Peyer's patch (tissue), 4 donors: ENCODE results near the gene TSPAN31. TPM values are rescaled to one million over a fixed set of nuclear protein-coding genes. Genes with fewer than 3 reads are reported as not detected.
A peak's percentile ranks its signal among the peaks of the same experiment; 100 is the strongest.

Source experiments
- DNase-seq, 3 donors: peaks; one replicate each; pipeline ENCODE4 v3.0.0-alpha.2; 2017 to 2019
- H3K27ac ChIP-seq, 4 donors: fragments of 200-600 bp; sonication (generic); one replicate each; pipeline ENCODE4 v1.5.1; 2016 to 2019
- H3K27me3 ChIP-seq, 2 donors: fragments of 200-600 bp; sonication (generic); one replicate each; pipeline ENCODE4 v1.5.1; 2019
- H3K36me3 ChIP-seq, 3 donors: fragments of 200-600 bp; sonication (generic); one replicate each; pipeline ENCODE4 v1.5.1; 2016 to 2019
- H3K4me1 ChIP-seq, 4 donors: fragments of 200-600 bp; sonication (generic); one replicate each; pipeline ENCODE4 v1.5.1; 2016 to 2019
- H3K4me3 ChIP-seq, 4 donors: fragments of 200-600 bp; sonication (generic); 1 replicate in 3 of 4; 2 replicates in 1 of 4; pipeline ENCODE4 v1.5.1; 2016 to 2019; ENCODE audit warnings: mild to moderate bottlenecking in 1 of 4
- H3K9me3 ChIP-seq, 4 donors: fragments of 200-600 bp; sonication (generic); one replicate each; pipeline ENCODE4 v1.5.1; 2016 to 2019; ENCODE audit warnings: mild to moderate bottlenecking in 1 of 4
- POLR2A ChIP-seq, 2 donors: fragments of 450-650 bp; IDR thresholded peaks; one replicate each; pipeline ENCODE4 v1.5.1; 2017; ENCODE audit warnings: antibody characterized with exemption in 2 of 2, mild to moderate bottlenecking in 2 of 2, moderate library complexity in 2 of 2
- total RNA-seq, 4 donors: library from RNA; depleted of rRNA; stranded (reverse); fragments of >200 nt; gene quantifications; one replicate each; pipeline ENCODE4 v1.1.0, GENCODE V29; 2016
- TF ChIP-seq, protein P1 (sequence below), 6 experiments: fragments of 450-650 bp in 4 of 6; fragments of 200-600 bp in 2 of 6; sonication (generic) in 1 of 6; IDR thresholded peaks; one replicate each; pipeline ENCODE4 v1.5.1; 2017 to 2019; ENCODE audit warnings: antibody characterized with exemption in 6 of 6, mild to moderate bottlenecking in 3 of 6, moderate library complexity in 1 of 6

The TSPAN31 gene
- total RNA-seq, 4 donors from 2014 or later, result 45.7 to 65.7 (median 55.6) TPM

DNA sequence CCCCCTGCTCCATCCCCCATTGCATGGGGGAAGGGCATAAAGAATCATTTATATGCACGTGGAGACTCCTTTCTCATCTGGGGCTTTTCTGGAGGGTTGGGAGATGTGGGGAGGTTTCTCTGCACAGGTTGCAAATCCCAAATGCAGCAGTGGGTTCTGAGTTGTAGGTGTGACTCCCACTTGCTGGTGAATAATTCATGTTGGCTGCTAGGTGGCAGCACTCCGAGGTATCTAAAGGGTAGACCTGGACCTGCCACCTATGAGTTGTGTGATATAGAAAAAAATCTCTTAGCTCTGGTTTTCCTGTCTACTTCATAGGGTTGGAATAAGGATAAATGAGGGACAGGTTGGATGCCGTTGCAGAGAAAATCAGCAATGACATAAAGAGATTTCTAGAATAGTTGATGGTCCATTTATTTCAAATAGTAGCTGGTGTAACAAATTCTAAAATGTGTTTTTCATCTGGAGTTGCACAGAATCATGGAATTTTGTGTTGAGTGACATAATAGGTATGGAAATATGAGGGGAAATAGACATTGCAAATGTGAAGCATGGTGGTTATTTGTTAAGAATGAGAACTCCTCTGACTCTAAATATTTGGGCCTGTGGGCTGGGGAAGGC, 14.6 kb downstream of the TSPAN31 start:
- Histone ChIP-seq H3K36me3 (peaks cover 0 to 15% (median 0%) of the 10 kb centered on the region in 3 donors), H3K4me1 (peaks cover 0 to 17% (median 4%) of the 10 kb centered on the region in 4 donors), H3K27me3 (no peaks in the 10 kb centered on the region), H3K27ac (no peak overlapping the region), H3K4me3 (no peak overlapping the region), H3K9me3 (no peaks in the 10 kb centered on the region)
- TF ChIP-seq, protein P1, sequence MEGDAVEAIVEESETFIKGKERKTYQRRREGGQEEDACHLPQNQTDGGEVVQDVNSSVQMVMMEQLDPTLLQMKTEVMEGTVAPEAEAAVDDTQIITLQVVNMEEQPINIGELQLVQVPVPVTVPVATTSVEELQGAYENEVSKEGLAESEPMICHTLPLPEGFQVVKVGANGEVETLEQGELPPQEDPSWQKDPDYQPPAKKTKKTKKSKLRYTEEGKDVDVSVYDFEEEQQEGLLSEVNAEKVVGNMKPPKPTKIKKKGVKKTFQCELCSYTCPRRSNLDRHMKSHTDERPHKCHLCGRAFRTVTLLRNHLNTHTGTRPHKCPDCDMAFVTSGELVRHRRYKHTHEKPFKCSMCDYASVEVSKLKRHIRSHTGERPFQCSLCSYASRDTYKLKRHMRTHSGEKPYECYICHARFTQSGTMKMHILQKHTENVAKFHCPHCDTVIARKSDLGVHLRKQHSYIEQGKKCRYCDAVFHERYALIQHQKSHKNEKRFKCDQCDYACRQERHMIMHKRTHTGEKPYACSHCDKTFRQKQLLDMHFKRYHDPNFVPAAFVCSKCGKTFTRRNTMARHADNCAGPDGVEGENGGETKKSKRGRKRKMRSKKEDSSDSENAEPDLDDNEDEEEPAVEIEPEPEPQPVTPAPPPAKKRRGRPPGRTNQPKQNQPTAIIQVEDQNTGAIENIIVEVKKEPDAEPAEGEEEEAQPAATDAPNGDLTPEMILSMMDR (IDR thresholded peaks at IDR 0.05), result peak in 4 of 6 experiments; percentile 50 to 61 (median 52)
- no peak for TF ChIP-seq POLR2A (IDR thresholded peaks at IDR 0.05)
- DNase-seq, result no peak

DNA sequence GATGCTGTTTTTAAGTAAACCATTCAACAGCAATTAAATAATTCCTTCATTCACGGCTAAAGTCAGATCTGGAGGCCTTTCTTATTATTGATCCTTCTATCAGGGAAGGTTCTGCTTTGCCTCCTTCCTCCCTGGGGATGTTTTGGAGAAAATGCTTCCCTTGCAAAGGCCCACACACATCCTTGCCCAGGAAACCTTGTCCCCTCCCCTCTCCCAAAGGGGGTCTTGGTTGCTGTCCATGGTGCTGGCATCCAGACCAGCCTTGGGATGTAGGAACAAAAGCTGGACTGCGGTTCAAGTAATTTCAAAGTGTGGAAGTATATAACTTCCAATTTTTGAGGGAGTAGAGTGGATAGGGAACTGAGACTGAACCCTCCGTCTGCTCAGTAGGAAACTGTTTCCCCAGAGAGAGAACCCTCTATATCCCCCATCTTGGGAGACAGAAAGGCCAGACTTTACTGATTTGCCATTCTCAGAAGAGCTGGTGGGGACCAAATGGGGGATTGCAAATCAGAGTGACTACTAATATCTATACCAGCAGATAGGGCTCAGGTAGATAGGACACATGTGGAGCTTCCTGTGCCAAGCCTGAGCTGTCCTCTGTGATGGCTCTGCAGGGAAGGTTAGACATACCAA, 15.6 kb downstream of the TSPAN31 start:
- Histone ChIP-seq H3K27me3 (no peaks in the 10 kb centered on the region), H3K27ac (no peak overlapping the region), H3K9me3 (no peaks in the 10 kb centered on the region), H3K36me3 (peaks cover 0 to 15% (median 0%) of the 10 kb centered on the region in 3 donors), H3K4me3 (no peak overlapping the region), H3K4me1 (peaks cover 0 to 24% (median 12%) of the 10 kb centered on the region in 4 donors)
- TF ChIP-seq POLR2A (IDR thresholded peaks at IDR 0.05), result no peak
- TF ChIP-seq, protein P1 (IDR thresholded peaks at IDR 0.05), result no peak
- no peak for DNase-seq

DNA sequence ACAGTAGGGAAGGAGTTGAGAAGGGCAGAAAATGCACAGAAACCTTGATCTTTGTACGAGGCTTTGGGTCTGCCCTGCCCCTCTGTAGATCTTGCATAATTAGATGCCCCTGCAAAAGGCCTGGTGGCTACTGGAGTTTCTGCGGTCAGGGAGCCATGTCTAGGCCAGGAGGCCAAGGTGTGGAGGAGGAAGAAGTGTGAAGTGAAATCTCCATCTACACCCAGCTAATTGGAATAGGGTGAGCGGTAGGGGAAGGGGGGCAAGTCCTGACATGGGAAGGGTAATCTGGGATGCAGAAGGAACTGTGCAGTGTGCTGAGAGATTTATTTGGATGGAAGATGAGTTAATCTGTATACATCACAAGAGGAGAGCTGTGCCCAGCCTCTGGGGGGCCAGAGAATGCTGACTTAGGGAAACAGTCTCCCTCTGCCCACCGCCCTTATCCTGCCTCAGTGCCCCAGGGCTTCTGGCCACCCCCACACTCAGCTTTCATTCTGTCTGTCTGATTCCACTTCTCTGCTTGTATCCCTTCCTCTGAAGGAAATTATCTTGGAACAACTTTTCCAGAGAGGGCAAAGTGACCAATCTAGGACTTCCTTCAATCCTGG, 16.7 kb downstream of the TSPAN31 start:
- Histone ChIP-seq H3K9me3 (no peaks in the 10 kb centered on the region), H3K36me3 (peaks cover 0 to 15% (median 0%) of the 10 kb centered on the region in 3 donors), H3K27me3 (peaks cover 0 to 7% of the 10 kb centered on the region in 2 donors), H3K4me1 (peaks cover 0 to 27% (median 21%) of the 10 kb centered on the region in 4 donors), H3K4me3 (no peak overlapping the region), H3K27ac (no peak overlapping the region)
- no peak for TF ChIP-seq POLR2A (IDR thresholded peaks at IDR 0.05)
- TF ChIP-seq, protein P1 (IDR thresholded peaks at IDR 0.05), result no peak
- DNase-seq, result no peak

DNA sequence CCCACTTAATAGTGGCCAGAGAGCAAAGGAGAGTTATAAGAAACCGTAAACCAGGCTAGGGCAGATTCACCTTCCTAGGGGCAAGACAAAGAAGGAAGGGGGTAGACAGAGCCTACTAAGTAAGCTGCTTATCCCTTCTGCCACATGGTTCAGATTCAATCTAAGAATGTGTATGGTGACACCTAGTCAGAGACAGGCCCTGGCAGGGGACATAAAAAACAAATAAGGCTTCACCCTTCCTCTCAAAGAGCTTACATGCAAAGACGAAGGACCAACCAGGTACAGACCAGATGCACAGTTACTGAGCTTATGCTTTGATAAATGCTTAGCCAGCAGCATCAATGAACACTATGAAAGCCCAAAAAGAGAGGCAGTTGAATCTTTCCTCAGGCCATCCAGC, 17.6 kb downstream of the TSPAN31 start:
- Histone ChIP-seq H3K9me3 (no peaks in the 10 kb centered on the region), H3K4me1 (peaks cover 0 to 28% (median 22%) of the 10 kb centered on the region in 4 donors), H3K27ac (no peak overlapping the region), H3K4me3 (no peak overlapping the region), H3K36me3 (peaks cover 0 to 15% (median 0%) of the 10 kb centered on the region in 3 donors), H3K27me3 (peaks cover 0 to 13% of the 10 kb centered on the region in 2 donors)
- no peak for DNase-seq
- TF ChIP-seq POLR2A (IDR thresholded peaks at IDR 0.05), result no peak
- TF ChIP-seq, protein P1 (IDR thresholded peaks at IDR 0.05), result no peak

DNA sequence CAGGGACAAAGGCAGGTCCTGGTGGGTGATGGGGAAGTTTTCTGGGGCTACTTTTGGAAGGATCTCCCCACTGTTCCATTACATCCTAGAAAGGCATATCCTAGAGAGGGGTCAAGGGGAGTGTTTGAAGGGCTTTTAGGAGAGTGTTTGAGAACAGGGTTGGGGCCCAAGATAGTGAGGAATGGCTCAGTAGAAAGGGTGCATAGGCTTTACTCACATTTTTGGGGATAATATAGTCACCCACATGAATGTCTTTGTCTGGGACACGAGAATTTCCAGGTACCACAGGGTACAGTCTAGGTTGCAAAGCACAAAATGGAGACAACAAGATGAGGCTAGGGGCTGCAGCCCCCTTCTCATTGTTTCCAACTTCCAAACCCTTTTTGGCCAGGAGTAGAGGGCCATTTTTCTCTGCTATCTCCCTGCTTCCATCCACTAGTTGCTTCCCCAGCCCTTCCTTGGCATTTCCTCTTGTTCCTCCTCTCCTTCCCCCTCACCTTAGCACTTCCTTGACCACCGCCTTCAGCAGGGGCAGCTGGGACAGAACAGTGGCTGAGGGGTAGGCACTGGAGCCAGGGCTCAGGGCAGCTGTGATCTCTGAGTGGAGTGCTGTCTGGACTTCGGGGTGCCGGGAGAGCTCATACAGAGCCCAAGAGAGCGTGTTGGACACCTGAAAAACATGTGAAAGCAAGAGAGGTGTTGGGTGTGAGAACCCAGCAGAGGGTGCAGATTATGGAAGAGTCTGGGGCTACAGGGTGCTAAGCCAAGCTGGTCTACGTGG, 19.2 kb downstream of the TSPAN31 start:
- H3K36me3 ChIP-seq, result peaks cover 0 to under 1% (median 0%) of the 10 kb centered on the region in 3 donors
- H3K4me1 ChIP-seq, result peaks cover 0 to 28% (median 22%) of the 10 kb centered on the region in 4 donors
- TF ChIP-seq, protein P1 (IDR thresholded peaks at IDR 0.05), result no peak
- TF ChIP-seq POLR2A (IDR thresholded peaks at IDR 0.05), result no peak
- peak overlapping the region in 2 of 4 donors; percentile 51 to 54 for H3K4me3 ChIP-seq
- peaks cover 0 to 13% of the 10 kb centered on the region in 2 donors for H3K27me3 ChIP-seq
- no peak overlapping the region for H3K27ac ChIP-seq
- DNase-seq, result no peak
- no peaks in the 10 kb centered on the region for H3K9me3 ChIP-seq
